Adrenal gland (tissue), 5 donors: ENCODE results near the gene MLIP.

Experiments
- CTCF ChIP-seq, 6 experiments: fragments of 450-650 bp in 4 of 6; fragments of 200-600 bp in 2 of 6; sonication (generic) in 1 of 6; IDR thresholded peaks; 1 replicate in 5 of 6; 2 replicates in 1 of 6; pipeline versions ENCODE4 v1.5.1 to v1.8.0; 2016 to 2021; ENCODE audit warnings: antibody characterized with exemption in 6 of 6, mild to moderate bottlenecking in 2 of 6, moderate library complexity in 1 of 6
- POLR2A ChIP-seq, 2 donors: fragments of 450-650 bp; IDR thresholded peaks; one replicate each; pipeline ENCODE4 v1.6.1; 2017; ENCODE audit warnings: antibody characterized with exemption in 2 of 2, mild to moderate bottlenecking in 2 of 2, moderate library complexity in 1 of 2
- donor health status: DM: no; HTN: no; CAD: no.

- TF ChIP-seq POLR2A (IDR thresholded peaks at IDR 0.05) (no peak), CTCF (IDR thresholded peaks at IDR 0.05) (no peak)
Measured at GRCh38 chr6:54291146-54291545, 179.9 kb downstream of the MLIP start.
